GM23338 (cell line): Measurements from ENCODE around the gene PXMP4.

Source experiments
- CREB1 ChIP-seq: fragments of 250-450 bp; sonication (Bioruptor Pico); IDR thresholded peaks from 2 replicates; pipeline ENCODE4 v1.5.0; 2020; ENCODE audit warnings: low read depth, mild to moderate bottlenecking, moderate library complexity
- CTCF ChIP-seq, 2 experiments: fragments of 200-600 bp in 1 of 2; sonication (generic) in 1 of 2; conservative IDR thresholded peaks; 2 replicates each; pipeline versions ENCODE4 v1.5.1 to v1.6.1; 2016 to 2017; ENCODE audit warnings: antibody characterized with exemption in 2 of 2, low read depth in 2 of 2, mild to moderate bottlenecking in 2 of 2, moderate library complexity in 1 of 2
- ETS1 ChIP-seq: IDR thresholded peaks from 2 replicates; pipeline ENCODE4 v1.6.1; 2016; ENCODE audit warnings: antibody characterized with exemption
- EZH2 ChIP-seq: fragments of 200-600 bp; sonication (generic); IDR thresholded peaks from one replicate; pipeline ENCODE4 v1.8.0; 2017; ENCODE audit warnings: antibody characterized with exemption, mild to moderate bottlenecking, low read depth; ENCODE audit not compliant: unreplicated experiment
- EZH2phosphoT487 ChIP-seq: fragments of 200-600 bp; sonication (generic); IDR thresholded peaks from one replicate; pipeline ENCODE4 v1.8.1; 2018; ENCODE audit warnings: antibody characterized with exemption; ENCODE audit not compliant: unreplicated experiment
- JUNB ChIP-seq: IDR thresholded peaks from one replicate; pipeline ENCODE4 v1.6.1; 2016; ENCODE audit warnings: antibody characterized with exemption; ENCODE audit not compliant: unreplicated experiment
- NANOG ChIP-seq: IDR thresholded peaks from 2 replicates; pipeline ENCODE4 v1.6.1; 2016; ENCODE audit warnings: antibody characterized with exemption, borderline replicate concordance
- POLR2AphosphoS5 ChIP-seq: IDR thresholded peaks from 2 replicates; pipeline ENCODE4 v1.6.1; 2016; ENCODE audit warnings: antibody characterized with exemption, low read depth
- REST ChIP-seq: IDR thresholded peaks from one replicate; pipeline ENCODE4 v1.6.1; 2018; ENCODE audit warnings: antibody characterized with exemption; ENCODE audit not compliant: unreplicated experiment
- ZNF114 ChIP-seq: fragments of 250-450 bp; sonication (Bioruptor Pico); IDR thresholded peaks from 2 replicates; pipeline ENCODE4 v1.5.0; 2020; ENCODE audit warnings: mild to moderate bottlenecking, moderate library complexity

GRCh38 chr20:33704197-33704924 lies 15.7 kb downstream of the PXMP4 start:
- TF ChIP-seq CTCF (conservative IDR thresholded peaks at IDR 0.05; ENCODE audit: low read depth in 2 of 2) (no peak), REST (no peak), EZH2phosphoT487 (no peak), ETS1 (no peak), POLR2AphosphoS5 (no peak), EZH2 (no peak), NANOG (no peak), CREB1 (CRISPR knock-in tag) (no peak), JUNB (no peak), ZNF114 (CRISPR knock-in tag) (no peak)
